ENCODE data around the gene GPS1. TPM values are rescaled to one million over a fixed set of nuclear protein-coding genes. Genes with fewer than 3 reads are reported as not detected.

The GPS1 gene
- total RNA-seq, 2 donors from 2014 or later: 54.6 to 62.7 TPM

DNA sequence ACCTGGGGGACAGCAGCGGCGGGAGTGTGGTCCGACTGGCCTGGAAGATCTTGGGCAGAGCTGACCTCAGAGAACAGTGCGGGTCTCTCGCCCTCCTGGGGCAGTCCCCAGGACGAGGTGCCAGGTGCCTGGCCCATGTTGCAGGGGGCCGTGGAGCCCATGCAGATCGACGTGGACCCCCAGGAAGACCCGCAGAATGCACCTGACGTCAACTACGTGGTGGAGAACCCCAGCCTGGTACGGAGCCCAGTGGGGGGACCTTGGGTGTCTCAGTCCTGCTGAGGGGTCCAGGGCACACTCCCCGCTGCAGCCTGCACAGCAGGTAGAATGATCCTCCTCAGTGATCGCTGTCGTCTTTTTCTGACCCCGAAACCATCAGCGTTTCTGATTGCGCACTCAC is 1.4 kb downstream of the GPS1 start:
- intact Hi-C loops (cut with DNase I): no loop called here
- DNase-seq (ENCODE audit: low spot score): no peak

GRCh38 chr17:82053556-82054263 is 2.0 kb downstream of the GPS1 start:
- intact Hi-C loops (cut with DNase I): no loop called here

DNA sequence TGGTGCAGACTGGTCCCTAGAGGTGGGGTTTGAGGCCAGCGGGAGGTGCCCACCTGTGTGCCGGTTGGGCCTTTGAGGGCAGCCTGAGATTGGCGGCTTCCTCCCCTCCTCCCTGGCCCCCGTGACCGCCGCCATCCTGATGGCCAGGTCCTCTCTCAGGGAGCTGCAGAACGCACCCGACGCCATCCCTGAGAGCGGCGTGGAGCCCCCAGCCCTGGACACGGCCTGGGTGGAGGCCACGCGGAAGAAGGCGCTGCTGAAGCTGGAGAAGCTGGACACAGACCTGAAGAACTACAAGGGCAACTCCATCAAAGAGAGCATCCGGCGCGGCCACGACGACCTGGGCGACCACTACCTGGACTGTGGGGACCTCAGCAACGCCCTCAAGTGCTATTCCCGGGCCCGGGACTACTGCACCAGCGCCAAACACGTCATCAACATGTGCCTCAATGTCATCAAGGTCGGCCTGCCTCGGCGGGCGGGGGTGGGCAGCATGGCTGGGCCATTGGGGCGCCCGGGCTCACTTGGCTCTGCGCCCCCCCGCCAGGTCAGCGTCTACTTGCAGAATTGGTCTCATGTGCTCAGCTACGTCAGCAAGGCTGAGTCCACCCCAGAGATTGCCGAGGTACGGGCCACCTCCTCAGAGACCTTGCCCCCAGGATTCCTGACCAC is 2.8 kb downstream of the GPS1 start:
- intact Hi-C loops (cut with DNase I): loop anchor here in 1 of 2 donors (1.0 kb wide), 1 partner anchor 21 kb away; no protein-coding TSS in a partner anchor
- DNase-seq (ENCODE audit: low spot score): no peak

More at GRCh38 chr17:82053556-82054263, 2.0 kb downstream of the GPS1 start:
- no peak for DNase-seq (ENCODE audit: low spot score)

DNA sequence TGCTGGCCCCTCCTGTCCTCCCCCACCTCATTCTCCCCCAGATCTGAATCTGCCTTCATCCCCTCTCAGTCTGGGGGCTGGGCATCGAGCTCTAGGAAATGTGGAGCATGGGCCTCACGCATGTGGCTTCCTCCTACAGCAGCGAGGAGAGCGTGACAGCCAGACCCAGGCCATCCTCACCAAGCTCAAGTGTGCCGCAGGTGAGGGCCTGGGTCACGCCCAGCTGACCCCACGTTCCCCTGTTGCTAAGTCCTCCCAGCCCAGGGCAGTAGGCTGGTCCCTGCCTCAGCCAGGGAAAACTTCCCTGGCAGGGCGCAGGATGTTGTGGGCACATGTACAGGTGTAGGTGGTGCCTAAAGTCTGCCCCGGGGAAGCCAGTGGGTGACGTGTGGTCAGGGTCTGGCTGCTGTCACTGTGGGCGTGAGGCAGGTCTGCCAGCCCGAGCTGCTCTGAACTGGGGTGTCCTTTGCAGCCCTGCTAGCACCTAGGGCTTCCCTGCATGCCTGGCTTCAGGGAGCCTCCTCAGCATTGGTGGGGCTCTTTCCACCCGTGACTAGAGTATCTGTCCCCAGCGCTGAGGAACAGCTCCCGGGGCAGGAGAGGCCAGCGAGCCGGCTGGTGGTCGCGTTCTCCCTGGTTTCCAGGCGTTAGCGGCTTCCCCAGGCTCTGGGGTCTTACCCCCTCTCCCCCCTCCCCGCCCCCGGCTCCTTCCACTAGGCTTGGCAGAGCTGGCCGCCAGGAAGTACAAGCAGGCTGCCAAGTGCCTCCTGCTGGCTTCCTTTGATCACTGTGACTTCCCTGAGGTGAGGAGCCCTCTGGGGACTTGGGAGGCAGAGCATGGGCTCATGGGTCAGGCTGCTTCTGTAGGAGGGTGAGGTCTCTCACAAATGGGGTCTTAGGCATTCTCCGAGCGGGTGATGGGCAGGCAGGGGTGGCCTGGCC is 3.6 kb downstream of the GPS1 start:
- intact Hi-C loops (cut with DNase I): loop anchor here in 1 of 2 donors (1.0 kb wide), 1 partner anchor 20 kb away; no protein-coding TSS in a partner anchor
- no peak for DNase-seq (ENCODE audit: low spot score)

- DNase-seq (ENCODE audit: low spot score): no peak
- intact Hi-C loops (cut with DNase I): loop anchor here in 1 of 2 donors (1.0 kb wide), 1 partner anchor 19 kb away; no protein-coding TSS in a partner anchor
These were observed 4.4 kb downstream of the GPS1 start for GRCh38 chr17:82055965-82056728.

DNA sequence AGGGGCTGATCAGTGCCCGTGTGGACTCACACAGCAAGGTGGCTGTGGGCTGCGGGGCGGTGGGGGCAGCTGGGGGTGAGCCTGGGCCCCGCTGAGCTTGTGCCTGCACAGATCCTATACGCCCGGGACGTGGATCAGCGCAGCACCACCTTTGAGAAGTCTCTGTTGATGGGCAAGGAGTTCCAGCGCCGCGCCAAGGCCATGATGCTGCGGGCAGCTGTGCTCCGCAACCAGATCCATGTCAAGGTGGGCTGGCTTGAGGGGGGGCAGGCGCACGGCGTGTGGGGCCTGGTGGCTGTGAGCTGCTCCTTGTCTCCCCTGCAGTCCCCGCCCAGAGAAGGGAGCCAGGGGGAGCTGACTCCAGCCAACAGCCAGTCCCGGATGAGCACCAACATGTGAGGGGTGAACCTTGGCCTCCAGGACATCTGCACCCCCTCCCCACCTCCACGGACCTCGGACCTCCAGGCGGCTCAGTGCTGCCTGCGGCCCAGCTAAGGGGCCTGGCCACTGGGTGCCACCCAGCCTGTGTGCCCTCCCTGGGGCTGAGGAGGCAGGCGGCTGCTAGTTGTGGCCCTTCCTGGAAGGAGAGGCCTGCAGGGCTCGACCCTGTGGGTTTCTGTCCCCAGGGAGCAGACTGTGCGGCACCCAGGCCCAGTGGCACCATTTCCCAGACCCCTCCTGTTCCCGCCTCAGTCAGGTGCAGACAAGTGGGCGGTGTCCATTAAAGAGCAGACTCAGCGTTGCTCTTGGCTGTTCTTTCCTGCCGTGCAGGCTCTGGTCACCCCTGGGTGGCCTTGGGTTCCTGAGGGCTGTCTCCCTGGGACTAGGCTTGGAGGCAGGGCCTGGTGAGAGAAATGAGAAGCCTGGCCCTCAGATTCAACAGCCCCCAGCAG is 5.3 kb downstream of the GPS1 start:
- no peak for DNase-seq (ENCODE audit: low spot score)
- intact Hi-C loops (cut with DNase I): no loop called here

- DNase-seq (ENCODE audit: low spot score): no peak
- intact Hi-C loops (cut with DNase I): no loop called here
These were observed 6.6 kb downstream of the GPS1 start for GRCh38 chr17:82058230-82058854.

GRCh38 chr17:82058855-82059249 is 7.2 kb downstream of the GPS1 start:
- intact Hi-C loops (cut with DNase I): no loop called here
- no peak for DNase-seq (ENCODE audit: low spot score)

- intact Hi-C loops (cut with DNase I): no loop called here
- no peak for DNase-seq (ENCODE audit: low spot score)
These were observed 7.7 kb downstream of the GPS1 start for GRCh38 chr17:82059272-82060000.

DNA sequence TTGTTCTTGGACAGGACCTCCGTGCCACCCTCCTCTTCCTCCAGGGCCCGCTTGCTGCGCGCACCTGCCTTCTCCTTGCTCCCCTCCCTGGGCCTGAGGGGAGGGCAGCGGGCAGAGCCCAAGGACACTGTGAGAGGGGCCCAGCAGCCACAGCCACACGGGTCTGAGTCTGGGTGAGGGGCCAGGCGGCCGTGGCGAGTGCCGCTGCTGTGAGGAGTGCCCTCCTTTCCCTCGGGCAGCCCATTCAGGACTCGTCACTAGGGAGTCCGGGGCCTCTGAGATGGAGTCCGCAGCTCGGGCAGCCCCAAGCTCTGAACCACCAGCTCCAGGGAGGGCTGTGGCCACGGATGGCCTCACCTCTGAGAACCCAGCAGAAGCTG is 8.3 kb downstream of the GPS1 start:
- intact Hi-C loops (cut with DNase I): no loop called here

GRCh38 chr17:82060614-82061013 is 8.9 kb downstream of the GPS1 start:
- DNase-seq (ENCODE audit: low spot score): no peak
- intact Hi-C loops (cut with DNase I): no loop called here

More for the DNA sequence above, 8.3 kb downstream of the GPS1 start:
- DNase-seq (ENCODE audit: low spot score): no peak

GRCh38 chr17:82061047-82061925 is 9.6 kb downstream of the GPS1 start:
- no peak for DNase-seq (ENCODE audit: low spot score)
- intact Hi-C loops (cut with DNase I): no loop called here

DNA sequence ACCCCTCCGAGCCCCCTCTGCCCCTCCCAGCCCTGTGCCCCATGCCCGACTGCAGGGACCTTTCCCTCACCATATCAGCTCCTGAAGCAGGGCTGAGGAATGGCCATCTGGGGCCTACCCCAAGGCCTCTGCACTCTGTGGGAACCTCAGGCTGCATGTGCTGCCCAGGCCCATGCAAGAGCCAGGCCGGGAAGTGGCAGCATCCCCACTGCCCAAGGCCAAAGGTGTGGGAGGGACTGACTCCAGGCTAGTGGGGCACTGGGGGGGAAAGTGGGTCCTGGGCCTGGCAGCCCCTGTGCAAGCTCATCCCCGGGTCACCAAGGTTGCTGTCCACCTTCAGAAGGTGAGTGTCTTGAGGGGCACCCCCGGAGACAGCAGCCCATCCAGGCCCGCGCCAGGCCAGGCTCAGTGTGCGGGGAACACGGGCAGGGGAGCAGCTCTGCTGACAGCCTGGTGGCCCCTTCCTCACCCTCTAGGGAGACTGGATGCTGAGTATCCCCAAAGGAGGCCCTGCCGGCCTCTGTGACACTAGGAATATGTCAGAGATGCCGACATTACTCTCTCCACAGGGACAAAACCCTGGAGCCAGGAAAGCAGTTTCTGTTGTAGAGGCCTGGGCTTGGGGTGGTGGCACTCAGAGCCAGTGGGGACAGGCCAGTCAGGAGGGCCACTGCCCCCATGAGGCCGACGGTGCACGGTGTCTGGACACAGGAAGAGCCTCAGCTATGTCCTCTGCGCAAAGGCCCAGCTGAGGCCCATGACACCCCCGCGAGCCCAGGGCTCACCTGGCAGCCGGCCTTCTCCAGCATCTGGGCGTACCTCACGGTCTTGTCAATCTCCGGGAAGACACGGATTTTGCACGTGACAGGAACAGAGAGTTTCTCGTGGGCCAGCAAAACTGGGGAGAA is 10.6 kb downstream of the GPS1 start:
- DNase-seq (ENCODE audit: low spot score): no peak
- intact Hi-C loops (cut with DNase I): no loop called here

DNA sequence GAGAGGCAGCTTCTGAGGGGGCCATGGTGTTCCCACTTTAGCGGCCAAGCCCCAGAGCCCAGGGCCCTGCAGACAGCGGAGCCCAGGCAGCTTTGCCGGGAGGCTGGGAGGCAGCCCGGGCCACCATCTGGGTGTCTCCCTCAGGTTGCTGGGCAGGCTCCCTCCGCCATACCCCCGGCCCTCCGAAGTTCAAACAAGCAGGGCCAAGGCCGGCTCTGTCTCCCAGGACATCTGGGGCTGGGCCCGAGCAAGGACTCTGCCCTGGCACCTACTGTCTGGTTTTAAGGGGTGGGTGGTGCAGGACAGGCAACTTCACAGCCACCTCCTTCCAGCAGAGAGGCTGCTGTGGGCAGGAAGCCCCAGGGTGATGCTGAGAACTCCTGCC is 11.3 kb downstream of the GPS1 start:
- intact Hi-C loops (cut with DNase I): no loop called here
- DNase-seq (ENCODE audit: low spot score): no peak

Measured in posterior vena cava (tissue), 2 donors.